H9 (cell line): Measurements from ENCODE around the gene HOXB1. TPM values are rescaled to one million over a fixed set of nuclear protein-coding genes. Genes with fewer than 3 reads are reported as not detected.

Source experiments
- DNase-seq: peaks from one replicate; pipeline ENCODE4 v3.0.0-alpha.2; 2017
- H2AFZ ChIP-seq: one replicate; pipeline ENCODE4 v1.6.1; 2013; ENCODE audit warnings: mild to moderate bottlenecking, low read length, control low read depth, moderate library complexity
- H2AK5ac ChIP-seq: 2 replicates; pipeline ENCODE4 v1.6.1; 2013; ENCODE audit warnings: low read length, control low read depth, mixed read lengths; ENCODE audit not compliant: insufficient read length
- H2BK120ac ChIP-seq: one replicate; pipeline ENCODE4 v1.6.1; 2013; ENCODE audit warnings: low read depth, mild to moderate bottlenecking, low read length, control low read depth, inconsistent platforms; ENCODE audit not compliant: poor library complexity, severe bottlenecking
- H2BK12ac ChIP-seq: 2 replicates; pipeline ENCODE4 v1.6.1; 2013; ENCODE audit warnings: low read length, control low read depth, mixed read lengths, low read depth; ENCODE audit not compliant: insufficient read length
- H2BK15ac ChIP-seq: 2 replicates; pipeline ENCODE4 v1.6.1; 2013; ENCODE audit warnings: low read depth, low read length, control low read depth
- H2BK20ac ChIP-seq: one replicate; pipeline ENCODE4 v1.6.1; 2013; ENCODE audit warnings: low read depth, mild to moderate bottlenecking, low read length, control low read depth, inconsistent platforms; ENCODE audit not compliant: poor library complexity, severe bottlenecking
- H2BK5ac ChIP-seq: 2 replicates; pipeline ENCODE4 v1.6.1; 2013; ENCODE audit warnings: low read length, control low read depth, mixed read lengths; ENCODE audit not compliant: insufficient read length
- H3K14ac ChIP-seq: 2 replicates; pipeline ENCODE4 v1.6.1; 2013; ENCODE audit warnings: low read length, control low read depth; ENCODE audit not compliant: insufficient read depth
- H3K18ac ChIP-seq: 2 replicates; pipeline ENCODE4 v1.6.1; 2013; ENCODE audit warnings: low read depth, mild to moderate bottlenecking, mixed read lengths, low read length, control low read depth; ENCODE audit not compliant: insufficient read length
- H3K23ac ChIP-seq: 2 replicates; pipeline ENCODE4 v1.6.1; 2013; ENCODE audit warnings: low read length, control low read depth, mixed read lengths, low read depth; ENCODE audit not compliant: insufficient read length
- H3K23me2 ChIP-seq: 2 replicates; pipeline ENCODE4 v1.6.1; 2013; ENCODE audit warnings: low read depth, mild to moderate bottlenecking, mixed read lengths, low read length, control low read depth; ENCODE audit not compliant: insufficient read length, poor library complexity, severe bottlenecking
- H3K27ac ChIP-seq: 2 replicates; pipeline ENCODE4 v1.5.1; 2013; ENCODE audit warnings: low read length, control low read depth, mixed read lengths, low read depth; ENCODE audit not compliant: insufficient read length
- H3K27me3 ChIP-seq: 2 replicates; pipeline ENCODE4 v1.6.1; 2013; ENCODE audit warnings: low read length, control low read depth, inconsistent platforms; ENCODE audit not compliant: insufficient read depth
- H3K4ac ChIP-seq: 2 replicates; pipeline ENCODE4 v1.6.1; 2013; ENCODE audit warnings: low read depth, mild to moderate bottlenecking, control low read depth, inconsistent platforms, low read length, moderate library complexity
- H3K4me1 ChIP-seq: 2 replicates; pipeline ENCODE4 v1.6.1; 2013; ENCODE audit warnings: low read length, control low read depth, inconsistent platforms; ENCODE audit not compliant: insufficient read depth
- H3K4me2 ChIP-seq: 2 replicates; pipeline ENCODE4 v1.6.1; 2013; ENCODE audit warnings: low read length, control low read depth, mixed read lengths; ENCODE audit not compliant: insufficient read length, insufficient read depth
- H3K56ac ChIP-seq: 2 replicates; pipeline ENCODE4 v1.6.1; 2013; ENCODE audit warnings: low read depth, mild to moderate bottlenecking, mixed read lengths, low read length, control low read depth; ENCODE audit not compliant: insufficient read length
- H3K79me1 ChIP-seq: 2 replicates; pipeline ENCODE4 v1.6.1; 2013; ENCODE audit warnings: low read depth, mild to moderate bottlenecking, moderate library complexity, low read length, control low read depth, inconsistent platforms; ENCODE audit not compliant: insufficient read depth, poor library complexity, severe bottlenecking
- H3K79me2 ChIP-seq: 2 replicates; pipeline ENCODE4 v1.6.1; 2013; ENCODE audit warnings: low read length, control low read depth, inconsistent platforms; ENCODE audit not compliant: insufficient read depth
- H3K9ac ChIP-seq: 2 replicates; pipeline ENCODE4 v1.6.1; 2013; ENCODE audit warnings: low read length, control low read depth, mixed read lengths; ENCODE audit not compliant: insufficient read length; ENCODE audit errors: extremely low read depth
- H3K9me3 ChIP-seq: one replicate; pipeline ENCODE4 v1.6.1; 2013; ENCODE audit warnings: low read depth, low read length, inconsistent platforms; ENCODE audit not compliant: control insufficient read depth
- H3T11ph ChIP-seq: one replicate; pipeline ENCODE4 v1.6.1; 2013; ENCODE audit warnings: mild to moderate bottlenecking, low read length, control low read depth, inconsistent platforms
- H4K20me1 ChIP-seq: one replicate; pipeline ENCODE4 v1.6.1; 2013; ENCODE audit not compliant: control insufficient read depth, insufficient read length, insufficient read depth
- H4K5ac ChIP-seq: 2 replicates; pipeline ENCODE4 v1.6.1; 2013; ENCODE audit warnings: low read depth, mild to moderate bottlenecking, mixed read lengths, low read length, control low read depth; ENCODE audit not compliant: insufficient read length
- H4K8ac ChIP-seq: replicated peaks from 2 replicates; pipeline ENCODE4 v1.6.1; 2013; ENCODE audit warnings: low read length, control low read depth, mixed read lengths, low read depth; ENCODE audit not compliant: insufficient read length
- H4K91ac ChIP-seq: 2 replicates; pipeline ENCODE4 v1.6.1; 2013; ENCODE audit warnings: low read depth, mild to moderate bottlenecking, moderate library complexity, mixed read lengths, low read length, control low read depth; ENCODE audit not compliant: insufficient read length
- H3K27ac Mint-ChIP-seq, 3 experiments: 2 replicates in 2 of 3; 3 replicates in 1 of 3; pipeline ENCODE4 v1.8.0; 2020 to 2021; ENCODE audit warnings: mixed read lengths in 3 of 3, mild to moderate bottlenecking in 1 of 3, moderate library complexity in 1 of 3
- H3K27me3 Mint-ChIP-seq: 2 replicates; pipeline ENCODE4 v1.8.0; 2021; ENCODE audit warnings: low read depth, mild to moderate bottlenecking, moderate library complexity, mixed read lengths
- H3K36me3 Mint-ChIP-seq, 3 experiments: 2 replicates in 2 of 3; 3 replicates in 1 of 3; pipeline ENCODE4 v1.8.0; 2020 to 2021; ENCODE audit warnings: low read depth in 3 of 3, mixed read lengths in 3 of 3; ENCODE audit not compliant: insufficient read depth in 1 of 3
- H3K4me1 Mint-ChIP-seq, 2 experiments: 2 replicates each; pipeline ENCODE4 v1.8.0; 2020; ENCODE audit warnings: mixed read lengths in 2 of 2
- H3K4me3 Mint-ChIP-seq, 2 experiments: 2 replicates in 1 of 2; 3 replicates in 1 of 2; pipeline ENCODE4 v1.8.0; 2020 to 2021; ENCODE audit warnings: mild to moderate bottlenecking in 2 of 2, mixed read lengths in 2 of 2, moderate library complexity in 1 of 2
- H3K9me3 Mint-ChIP-seq, 2 experiments: 2 replicates in 1 of 2; 3 replicates in 1 of 2; pipeline ENCODE4 v1.8.0; 2020; ENCODE audit warnings: mild to moderate bottlenecking in 2 of 2, mixed read lengths in 2 of 2, moderate library complexity in 1 of 2
- WGBS: extraction: QIAGEN DNeasy Blood & Tissue Kit; methylation state at CpG from one replicate; pipeline ENCODE4 v1.1.7; 2013; ENCODE audit warnings: missing lambda C conversion rate, low lambda C conversion rate, mixed read lengths; ENCODE audit not compliant: insufficient read length; ENCODE audit errors: extremely low coverage; 5-methylcytosine and 5-hydroxymethylcytosine counted together
- total RNA-seq: library from RNA; stranded (reverse); gene quantifications from 2 replicates; pipeline ENCODE4 v1.2.1, GENCODE V29; 2021
- TF ChIP-seq, protein P1 (sequence below): fragments of 200-600 bp; sonication (generic); conservative IDR thresholded peaks from 3 replicates; pipeline ENCODE4 v1.8.0; 2021; ENCODE audit warnings: antibody characterized with exemption, mild to moderate bottlenecking

The HOXB1 gene
- total RNA-seq, 1 experiment from 2014 or later: not detected

DNA sequence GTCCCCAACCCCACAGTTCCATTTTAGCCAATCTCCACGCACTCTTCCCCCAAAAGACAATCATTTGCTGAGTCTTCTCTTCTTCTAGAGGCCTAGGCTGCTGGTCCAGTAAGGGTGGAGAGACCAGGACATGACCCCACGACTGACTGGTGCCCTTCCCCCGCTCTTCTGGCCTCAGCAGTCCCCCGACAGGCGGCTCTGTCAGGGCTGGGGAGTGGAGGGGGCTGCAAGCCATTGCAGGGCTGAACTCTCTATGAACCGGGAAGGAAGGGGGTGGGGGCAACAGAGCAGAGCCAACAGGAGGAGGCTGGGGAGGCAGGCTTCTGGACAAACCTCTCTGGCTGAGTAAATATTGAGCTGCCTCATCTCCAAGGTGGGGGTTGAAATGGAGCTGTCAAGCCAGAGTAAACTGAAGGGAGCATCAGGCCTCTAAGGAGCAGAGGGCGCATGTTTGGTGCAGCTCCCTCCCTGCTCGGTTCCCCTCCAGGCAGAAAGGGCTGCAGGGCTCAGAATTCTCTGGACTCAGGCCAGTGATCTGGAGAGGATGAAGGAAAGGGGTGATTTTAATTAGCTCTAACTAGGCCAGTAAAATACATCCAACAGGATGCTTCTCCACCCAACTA, 8.7 kb downstream of the HOXB1 start:
- H4K8ac ChIP-seq: no peak overlapping the region
- H3K9me3 ChIP-seq: no peaks in the 10 kb centered on the region
- no peak overlapping the region for H2BK15ac ChIP-seq
- Mint-ChIP-seq H3K9me3 (peaks cover 4 to 29% of the 10 kb centered on the region in 2 experiments; a peak in 3 of 5 replicates), H3K27ac (no peak overlapping the region; a peak in 1 of 7 replicates), H3K36me3 (peaks cover 0 to 2% (median 0%) of the 10 kb centered on the region in 3 experiments; a peak in 1 of 7 replicates), H3K4me3 (peak overlapping the region in 1 of 2 experiments; percentile 33; a peak in 1 of 5 replicates), H3K27me3 (peaks cover 100% of the 10 kb centered on the region), H3K4me1 (peaks cover 37 to 45% of the 10 kb centered on the region in 2 experiments)
- H4K20me1 ChIP-seq: no peaks in the 10 kb centered on the region
- no peak overlapping the region for H4K91ac ChIP-seq
- TF ChIP-seq, protein P1, sequence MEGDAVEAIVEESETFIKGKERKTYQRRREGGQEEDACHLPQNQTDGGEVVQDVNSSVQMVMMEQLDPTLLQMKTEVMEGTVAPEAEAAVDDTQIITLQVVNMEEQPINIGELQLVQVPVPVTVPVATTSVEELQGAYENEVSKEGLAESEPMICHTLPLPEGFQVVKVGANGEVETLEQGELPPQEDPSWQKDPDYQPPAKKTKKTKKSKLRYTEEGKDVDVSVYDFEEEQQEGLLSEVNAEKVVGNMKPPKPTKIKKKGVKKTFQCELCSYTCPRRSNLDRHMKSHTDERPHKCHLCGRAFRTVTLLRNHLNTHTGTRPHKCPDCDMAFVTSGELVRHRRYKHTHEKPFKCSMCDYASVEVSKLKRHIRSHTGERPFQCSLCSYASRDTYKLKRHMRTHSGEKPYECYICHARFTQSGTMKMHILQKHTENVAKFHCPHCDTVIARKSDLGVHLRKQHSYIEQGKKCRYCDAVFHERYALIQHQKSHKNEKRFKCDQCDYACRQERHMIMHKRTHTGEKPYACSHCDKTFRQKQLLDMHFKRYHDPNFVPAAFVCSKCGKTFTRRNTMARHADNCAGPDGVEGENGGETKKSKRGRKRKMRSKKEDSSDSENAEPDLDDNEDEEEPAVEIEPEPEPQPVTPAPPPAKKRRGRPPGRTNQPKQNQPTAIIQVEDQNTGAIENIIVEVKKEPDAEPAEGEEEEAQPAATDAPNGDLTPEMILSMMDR: no peak
- no peak overlapping the region for H3K27ac ChIP-seq
- H2AK5ac ChIP-seq: no peak overlapping the region
- no peak overlapping the region for H3K56ac ChIP-seq
- H3K79me1 ChIP-seq: no peaks in the 10 kb centered on the region
- H4K5ac ChIP-seq: no peak overlapping the region
- H3T11ph ChIP-seq: no peak overlapping the region
- no peak overlapping the region for H2BK12ac ChIP-seq
- peak; percentile 72 for DNase-seq
- H3K4ac ChIP-seq: no peak overlapping the region
- no peak overlapping the region for H3K18ac ChIP-seq
- H2BK20ac ChIP-seq: no peak overlapping the region
- H3K23ac ChIP-seq: no peak overlapping the region
- peaks cover 11% of the 10 kb centered on the region for H3K4me1 ChIP-seq
- no peak overlapping the region for H2BK5ac ChIP-seq
- H3K27me3 ChIP-seq: peaks cover 43% of the 10 kb centered on the region; the same call in 1 of the 2 replicates
- no peak overlapping the region for H2BK120ac ChIP-seq
- no CpG with 5 or more reads among the region's 8 CpGs for WGBS
- no peak overlapping the region for H3K9ac ChIP-seq
- H3K14ac ChIP-seq: no peak overlapping the region
- no peak overlapping the region for H2AFZ ChIP-seq
- no peaks in the 10 kb centered on the region for H3K79me2 ChIP-seq
- no peaks in the 10 kb centered on the region for H3K23me2 ChIP-seq
- no peak overlapping the region for H3K4me2 ChIP-seq
